IPS-18a (cell line): ENCODE results near the gene NEK4.
A peak's percentile ranks its signal among the peaks of the same experiment; 100 is the strongest.
"Not testable (repeated sequence)": the region's sequence is repeated elsewhere in the genome, so short reads cannot be mapped to it uniquely, and the experiment has no call there.

Source experiments
- H3K27ac ChIP-seq: one replicate; pipeline ENCODE4 v1.5.1; 2013; ENCODE audit warnings: low read length
- H3K27me3 ChIP-seq: one replicate; pipeline ENCODE4 v1.6.1; 2013; ENCODE audit warnings: mild to moderate bottlenecking, low read length; ENCODE audit not compliant: control insufficient read depth, insufficient read depth
- H3K36me3 ChIP-seq: one replicate; pipeline ENCODE4 v1.6.1; 2013; ENCODE audit warnings: low read depth, low read length; ENCODE audit not compliant: control insufficient read depth
- H3K4me1 ChIP-seq: one replicate; pipeline ENCODE4 v1.6.1; 2013; ENCODE audit warnings: low read depth, low read length; ENCODE audit not compliant: control insufficient read depth
- H3K4me3 ChIP-seq: one replicate; pipeline ENCODE4 v1.5.1; 2013; ENCODE audit warnings: low read length
- H3K9ac ChIP-seq: one replicate; pipeline ENCODE4 v1.6.1; 2013; ENCODE audit warnings: mild to moderate bottlenecking, low read length, moderate library complexity
- H3K9me3 ChIP-seq: one replicate; pipeline ENCODE4 v1.6.1; 2013; ENCODE audit warnings: low read depth, low read length; ENCODE audit not compliant: control insufficient read depth

NEK4 gene

GRCh38 chr3:52684184-52684583 is 86.6 kb downstream of the NEK4 start:
- peak overlapping the region; percentile 91 for H3K4me3 ChIP-seq
- H3K9me3 ChIP-seq, result no peaks in the 10 kb centered on the region
- no peaks in the 10 kb centered on the region for H3K27me3 ChIP-seq
- peaks cover 6% of the 10 kb centered on the region for H3K4me1 ChIP-seq
- peak overlapping the region; percentile 79 for H3K9ac ChIP-seq
- H3K27ac ChIP-seq, result no peak overlapping the region
- peaks cover 42% of the 10 kb centered on the region for H3K36me3 ChIP-seq

DNA sequence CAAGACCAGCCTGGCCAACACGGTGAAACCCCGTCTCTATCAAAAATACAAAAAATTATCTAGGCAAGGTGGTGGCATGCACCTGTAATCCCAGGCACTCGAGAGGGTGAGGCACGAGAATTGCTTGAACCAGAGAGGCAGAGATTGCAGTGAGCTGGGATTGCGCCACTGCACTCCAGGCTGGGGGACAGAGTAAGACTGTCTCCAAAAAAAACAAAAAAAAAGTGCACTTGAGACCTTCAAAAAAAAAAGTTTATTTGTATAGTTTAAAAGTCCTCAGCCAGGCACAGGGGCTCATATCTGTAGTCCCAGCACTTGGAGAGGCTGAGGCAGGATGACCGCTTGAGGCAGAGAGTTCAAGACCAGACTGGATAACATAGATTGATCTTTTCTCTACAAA is 87.1 kb downstream of the NEK4 start:
- H3K36me3 ChIP-seq, result peaks cover 42% of the 10 kb centered on the region
- no peaks in the 10 kb centered on the region for H3K9me3 ChIP-seq
- H3K4me1 ChIP-seq, result peaks cover 6% of the 10 kb centered on the region
- H3K27me3 ChIP-seq, result no peaks in the 10 kb centered on the region
- H3K4me3 ChIP-seq, result no peak overlapping the region
- no peak overlapping the region for H3K9ac ChIP-seq
- no peak overlapping the region for H3K27ac ChIP-seq

DNA sequence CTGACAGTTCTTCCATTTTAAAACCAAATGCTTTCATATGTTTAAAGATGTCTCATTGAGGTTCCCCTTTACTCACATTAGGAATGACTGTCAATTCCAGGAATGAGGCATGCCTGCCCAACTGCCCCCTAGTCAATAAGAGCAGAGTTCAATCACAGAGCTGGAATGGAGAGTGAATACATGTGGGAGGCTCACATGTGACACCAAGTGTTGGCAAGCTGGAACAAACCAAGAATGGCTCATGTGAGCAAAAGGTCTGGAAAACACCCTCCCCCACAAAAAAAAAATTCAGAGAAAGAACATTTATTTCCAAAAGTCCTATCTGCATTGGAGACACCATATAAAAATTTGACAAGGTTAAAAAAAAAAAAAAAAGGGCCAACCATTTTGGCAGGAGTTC is 88.7 kb downstream of the NEK4 start:
- Histone ChIP-seq H3K27ac (no peak overlapping the region), H3K9ac (no peak overlapping the region), H3K27me3 (no peaks in the 10 kb centered on the region), H3K4me1 (peaks cover 6% of the 10 kb centered on the region), H3K4me3 (no peak overlapping the region), H3K9me3 (no peaks in the 10 kb centered on the region), H3K36me3 (peaks cover 39% of the 10 kb centered on the region)

DNA sequence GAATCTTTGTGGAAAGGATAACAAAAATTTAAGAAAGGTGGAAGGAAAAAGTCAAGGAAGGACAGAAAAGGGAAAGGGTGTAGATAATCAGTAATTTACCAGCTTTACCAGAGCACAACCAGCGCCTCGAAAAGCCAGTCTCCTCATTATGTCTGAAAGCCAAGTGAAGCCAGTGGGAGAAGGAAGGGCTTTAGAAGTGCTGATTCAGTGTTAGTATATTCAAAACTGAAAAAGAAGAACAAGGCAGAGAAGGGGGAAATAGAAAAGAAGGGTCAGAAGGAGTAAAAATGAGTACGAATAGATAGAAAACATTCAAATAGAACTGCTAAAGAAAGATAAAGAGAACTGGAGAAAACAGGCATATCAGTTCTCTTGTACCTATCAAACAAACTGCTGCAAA is 89.1 kb downstream of the NEK4 start:
- Histone ChIP-seq H3K36me3 (peaks cover 42% of the 10 kb centered on the region), H3K27me3 (no peaks in the 10 kb centered on the region), H3K27ac (no peak overlapping the region), H3K4me1 (peaks cover 6% of the 10 kb centered on the region), H3K9me3 (no peaks in the 10 kb centered on the region), H3K4me3 (no peak overlapping the region), H3K9ac (no peak overlapping the region)

GRCh38 chr3:52679811-52680210 is 90.9 kb downstream of the NEK4 start:
- Histone ChIP-seq H3K9ac (no peak overlapping the region), H3K36me3 (peaks cover 49% of the 10 kb centered on the region), H3K9me3 (no peaks in the 10 kb centered on the region), H3K27me3 (no peaks in the 10 kb centered on the region), H3K27ac (no peak overlapping the region), H3K4me3 (no peak overlapping the region), H3K4me1 (peaks cover 6% of the 10 kb centered on the region)

DNA sequence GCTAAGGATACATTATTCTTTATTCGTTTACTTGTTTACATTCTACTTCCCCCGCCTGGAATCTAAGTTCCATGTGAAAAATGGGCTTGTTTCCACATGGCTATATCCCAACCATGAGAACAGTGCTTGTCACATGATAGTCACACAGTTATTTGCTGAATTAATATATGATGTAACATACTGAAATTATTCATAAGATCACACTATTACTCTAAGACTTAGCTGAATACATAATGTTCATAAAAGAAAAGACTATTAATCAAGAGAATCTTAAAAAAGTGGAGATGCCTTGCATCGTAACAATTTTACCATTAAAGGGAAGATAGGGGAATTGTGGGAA is 91.6 kb downstream of the NEK4 start:
- Histone ChIP-seq H3K9ac (no peak overlapping the region), H3K4me3 (no peak overlapping the region), H3K4me1 (peaks cover under 1% of the 10 kb centered on the region), H3K27ac (no peak overlapping the region), H3K36me3 (peaks cover 51% of the 10 kb centered on the region), H3K27me3 (no peaks in the 10 kb centered on the region), H3K9me3 (no peaks in the 10 kb centered on the region)

GRCh38 chr3:52678265-52679198 is 92.2 kb downstream of the NEK4 start:
- no peaks in the 10 kb centered on the region for H3K4me1 ChIP-seq
- no peaks in the 10 kb centered on the region for H3K27me3 ChIP-seq
- H3K9ac ChIP-seq, result no peak overlapping the region
- H3K27ac ChIP-seq, result no peak overlapping the region
- H3K4me3 ChIP-seq, result no peak overlapping the region
- H3K9me3 ChIP-seq, result no peaks in the 10 kb centered on the region
- peaks cover 51% of the 10 kb centered on the region for H3K36me3 ChIP-seq

DNA sequence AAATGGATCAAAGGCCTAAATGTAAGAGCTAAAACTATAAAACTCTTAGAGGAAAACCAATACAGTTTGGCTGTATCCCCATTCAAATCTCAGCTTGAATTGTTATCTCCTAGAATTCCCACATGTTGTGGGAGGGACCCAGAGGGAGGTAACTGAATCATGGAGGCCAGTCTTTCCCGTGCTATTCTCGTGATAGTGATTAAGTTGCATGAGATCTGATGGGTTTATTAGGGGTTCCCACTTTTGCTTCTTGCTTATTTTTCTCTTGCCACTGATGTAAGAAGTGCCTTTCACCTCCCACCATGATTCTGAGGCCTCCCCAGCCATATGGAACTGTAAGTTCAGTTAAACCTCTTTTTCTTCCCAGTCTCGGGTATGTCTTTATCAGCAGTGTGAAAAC is 94.5 kb downstream of the NEK4 start:
- not testable (repeated sequence) for H3K27me3 ChIP-seq, H3K27ac ChIP-seq, H3K9me3 ChIP-seq, H3K9ac ChIP-seq, H3K4me1 ChIP-seq, H3K4me3 ChIP-seq
- peaks cover 60% of the 10 kb centered on the region for H3K36me3 ChIP-seq

DNA sequence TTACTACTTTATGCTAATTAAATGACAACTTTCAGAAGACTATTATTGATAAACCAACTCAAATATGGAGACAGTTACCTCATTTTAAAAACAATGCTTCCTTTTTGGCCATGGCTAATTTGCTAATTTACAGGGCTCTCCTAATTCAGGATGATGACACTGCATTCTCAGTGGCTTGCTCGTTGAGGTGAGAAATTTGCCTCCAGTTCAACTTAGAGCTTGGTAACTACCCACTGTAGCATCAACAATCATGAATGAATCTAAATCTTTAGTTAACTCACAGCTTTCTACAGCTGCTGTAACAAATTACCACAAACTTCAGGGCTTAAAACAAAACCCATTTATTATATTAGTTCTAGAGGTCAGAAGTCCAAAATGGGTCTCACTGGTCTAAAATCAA is 99.1 kb downstream of the NEK4 start:
- H3K27me3 ChIP-seq, result no peaks in the 10 kb centered on the region
- H3K36me3 ChIP-seq, result peaks cover 40% of the 10 kb centered on the region
- no peak overlapping the region for H3K4me3 ChIP-seq
- no peak overlapping the region for H3K9ac ChIP-seq
- H3K4me1 ChIP-seq, result peaks cover 4% of the 10 kb centered on the region
- H3K27ac ChIP-seq, result no peak overlapping the region
- H3K9me3 ChIP-seq, result no peaks in the 10 kb centered on the region

DNA sequence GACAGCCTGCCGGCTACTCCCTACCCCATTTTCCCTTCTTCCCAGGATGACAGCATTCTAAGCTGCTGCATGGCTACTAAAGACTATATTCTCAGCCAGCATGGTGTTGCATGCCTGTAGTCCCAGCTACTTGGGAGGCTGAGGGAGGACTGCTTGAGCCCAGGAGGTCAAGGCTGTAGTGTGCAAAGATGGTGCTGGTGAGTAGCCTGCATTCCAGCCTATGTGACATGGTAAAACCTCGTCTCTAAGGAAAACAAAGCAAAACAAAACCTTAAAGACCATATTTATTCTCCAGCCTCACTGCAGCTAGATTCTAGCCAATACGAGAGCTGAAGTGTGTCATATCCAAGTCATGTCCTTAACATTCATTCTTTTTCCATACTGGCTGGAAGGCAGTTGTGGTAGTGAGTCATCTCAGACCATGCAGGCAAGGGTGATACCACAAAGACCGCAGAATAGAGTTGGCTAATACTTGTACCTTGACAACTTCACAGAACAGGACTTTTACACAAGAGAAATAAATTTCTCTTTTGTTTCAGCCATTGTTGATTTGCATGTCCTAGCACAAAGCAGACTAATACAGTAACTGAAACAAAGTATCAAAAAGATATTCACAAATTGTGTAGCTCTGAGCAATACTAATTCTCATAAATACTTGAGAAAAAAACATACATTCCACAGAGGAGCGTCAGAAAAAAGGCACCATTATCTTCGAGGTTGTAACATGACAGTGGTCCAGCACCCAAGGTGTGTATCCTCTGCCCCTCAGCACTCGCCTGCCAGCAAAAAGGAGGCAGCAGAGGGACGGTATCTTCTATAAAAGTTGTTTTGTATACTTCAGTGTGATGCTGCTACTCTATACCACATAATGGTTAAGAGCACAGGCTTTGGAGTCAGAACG is 99.9 kb downstream of the NEK4 start:
- peaks cover 4% of the 10 kb centered on the region for H3K4me1 ChIP-seq
- H3K27me3 ChIP-seq, result no peaks in the 10 kb centered on the region
- H3K4me3 ChIP-seq, result no peak overlapping the region
- H3K27ac ChIP-seq, result no peak overlapping the region
- no peak overlapping the region for H3K9ac ChIP-seq
- peaks cover 36% of the 10 kb centered on the region for H3K36me3 ChIP-seq
- H3K9me3 ChIP-seq, result no peaks in the 10 kb centered on the region

- peaks cover 62% of the 10 kb centered on the region for H3K36me3 ChIP-seq
- H3K9me3 ChIP-seq, result no peaks in the 10 kb centered on the region
Observed at GRCh38 chr3:52663098-52663497, 107.6 kb downstream of the NEK4 start.

More at GRCh38 chr3:52663098-52663497, 107.6 kb downstream of the NEK4 start:
- no peak overlapping the region for H3K9ac ChIP-seq
- H3K4me3 ChIP-seq, result no peak overlapping the region
- no peaks in the 10 kb centered on the region for H3K27me3 ChIP-seq
- H3K4me1 ChIP-seq, result no peaks in the 10 kb centered on the region
- H3K27ac ChIP-seq, result no peak overlapping the region
